Prostate gland (tissue), 2 donors: ENCODE data around the gene CLDN7.

Source experiments
- POLR2A ChIP-seq: fragments of 450-650 bp; IDR thresholded peaks from one replicate; pipeline ENCODE4 v1.6.1; 2016; ENCODE audit warnings: antibody characterized with exemption, mild to moderate bottlenecking
- POLR2AphosphoS5 ChIP-seq: sonication (generic); formaldehyde crosslinking; IDR thresholded peaks from one replicate; pipeline ENCODE4 v1.6.1; 2017; ENCODE audit warnings: antibody characterized with exemption
- TF ChIP-seq, protein P1 (sequence below), 4 experiments: fragments of 200-600 bp in 2 of 4; fragments of 450-650 bp in 2 of 4; sonication (generic) in 2 of 4; IDR thresholded peaks; 1 replicate in 3 of 4; 2 replicates in 1 of 4; pipeline ENCODE4 v1.5.1; 2016 to 2019; ENCODE audit warnings: antibody characterized with exemption in 4 of 4, mild to moderate bottlenecking in 2 of 4, moderate library complexity in 2 of 4

DNA sequence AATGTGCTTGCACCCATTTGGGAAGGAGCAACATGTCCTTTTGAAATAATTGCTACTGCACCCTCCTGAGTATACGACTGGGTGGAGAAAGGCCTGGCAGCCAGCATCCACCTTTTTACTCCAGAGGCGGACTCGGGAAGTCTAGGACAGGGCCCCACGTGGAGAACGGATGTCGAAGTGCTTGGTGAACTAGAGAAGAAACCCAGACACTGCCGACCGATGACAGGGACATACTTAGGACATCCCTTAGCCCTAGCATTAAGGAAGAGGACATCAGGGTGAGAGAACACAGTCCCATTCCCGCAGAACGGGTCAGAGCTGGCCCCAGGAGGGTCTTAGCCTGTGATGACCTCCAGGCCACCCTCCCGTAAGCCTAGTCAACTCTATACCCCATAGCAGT, 28.4 kb upstream of the CLDN7 start:
- TF ChIP-seq, protein P1, sequence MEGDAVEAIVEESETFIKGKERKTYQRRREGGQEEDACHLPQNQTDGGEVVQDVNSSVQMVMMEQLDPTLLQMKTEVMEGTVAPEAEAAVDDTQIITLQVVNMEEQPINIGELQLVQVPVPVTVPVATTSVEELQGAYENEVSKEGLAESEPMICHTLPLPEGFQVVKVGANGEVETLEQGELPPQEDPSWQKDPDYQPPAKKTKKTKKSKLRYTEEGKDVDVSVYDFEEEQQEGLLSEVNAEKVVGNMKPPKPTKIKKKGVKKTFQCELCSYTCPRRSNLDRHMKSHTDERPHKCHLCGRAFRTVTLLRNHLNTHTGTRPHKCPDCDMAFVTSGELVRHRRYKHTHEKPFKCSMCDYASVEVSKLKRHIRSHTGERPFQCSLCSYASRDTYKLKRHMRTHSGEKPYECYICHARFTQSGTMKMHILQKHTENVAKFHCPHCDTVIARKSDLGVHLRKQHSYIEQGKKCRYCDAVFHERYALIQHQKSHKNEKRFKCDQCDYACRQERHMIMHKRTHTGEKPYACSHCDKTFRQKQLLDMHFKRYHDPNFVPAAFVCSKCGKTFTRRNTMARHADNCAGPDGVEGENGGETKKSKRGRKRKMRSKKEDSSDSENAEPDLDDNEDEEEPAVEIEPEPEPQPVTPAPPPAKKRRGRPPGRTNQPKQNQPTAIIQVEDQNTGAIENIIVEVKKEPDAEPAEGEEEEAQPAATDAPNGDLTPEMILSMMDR (IDR thresholded peaks at IDR 0.05): no peak
- no peak for TF ChIP-seq POLR2A
- no peak for TF ChIP-seq POLR2AphosphoS5
